SK-N-SH (cell line): Measurements from ENCODE around the gene RARA. TPM values are rescaled to one million over a fixed set of nuclear protein-coding genes. Genes with fewer than 3 reads are reported as not detected.

Experiments
- CTCF ChIA-PET: fragments of 300-600, 350-600 bp; formaldehyde crosslinking; extraction: SDS; loops from one replicate; lab custom pipeline; 2021; lab: Yijun Ruan, JAX
- POLR2A ChIA-PET: fragments of 350-600 bp; sonication (Branson Sonifier 250); formaldehyde crosslinking; extraction: SDS; loops from one replicate; lab custom pipeline; 2020; ENCODE audit warnings: antibody characterized with exemption, inconsistent platforms; lab: Yijun Ruan, JAX
- DNase-seq: peaks from one replicate; pipeline ENCODE4 v3.0.0; 2012
- H2AFZ ChIP-seq: fragments of 200-600 bp; sonication (generic); 2 replicates; pipeline ENCODE4 v1.8.1; 2016; ENCODE audit warnings: antibody characterized with exemption, mild to moderate bottlenecking, low read depth
- H3F3A ChIP-seq: fragments of 200-600 bp; sonication (generic); replicated peaks from 2 replicates; pipeline ENCODE3; 2016; ENCODE audit warnings: antibody characterized with exemption, mild to moderate bottlenecking; ENCODE audit not compliant: insufficient read depth
- H3K27ac ChIP-seq, 2 experiments: fragments of 200-500 bp in 1 of 2; fragments of 200-600 bp in 1 of 2; sonication (Bioruptor generic) in 1 of 2; sonication (generic), shearing (Covaris generic) in 1 of 2; 2 replicates each; pipeline versions ENCODE4 v1.5.1 to v1.6.1; 2014 to 2016; ENCODE audit warnings: low read depth in 2 of 2, inconsistent platforms in 1 of 2, low read length in 1 of 2, mild to moderate bottlenecking in 1 of 2, mixed read lengths in 1 of 2
- H3K27me3 ChIP-seq: fragments of 200-600 bp; sonication (generic), shearing (Covaris generic); 2 replicates; pipeline ENCODE4 v1.6.1; 2016; ENCODE audit warnings: mixed run types; ENCODE audit not compliant: insufficient read depth
- H3K36me3 ChIP-seq, 2 experiments: fragments of 200-500 bp in 1 of 2; fragments of 200-600 bp in 1 of 2; sonication (Bioruptor generic) in 1 of 2; sonication (generic) in 1 of 2; replicated peaks in 1 of 2; 2 replicates each; pipeline versions ENCODE3 to v1.5.1; 2014 to 2016; ENCODE audit warnings: low read length in 1 of 2, mild to moderate bottlenecking in 1 of 2; ENCODE audit not compliant: insufficient read depth in 2 of 2, control insufficient read depth in 1 of 2
- H3K4me1 ChIP-seq, 2 experiments: fragments of 200-500 bp in 1 of 2; fragments of 200-600 bp in 1 of 2; sonication (Bioruptor generic) in 1 of 2; sonication (generic), shearing (Covaris generic) in 1 of 2; 2 replicates each; pipeline versions ENCODE4 v1.5.1 to v1.6.1; 2014 to 2016; ENCODE audit warnings: low read depth in 1 of 2, low read length in 1 of 2, mixed run types in 1 of 2; ENCODE audit not compliant: insufficient read depth in 2 of 2, control insufficient read depth in 1 of 2
- H3K4me2 ChIP-seq: fragments of 200-600 bp; sonication (generic), shearing (Covaris generic); 2 replicates; pipeline ENCODE4 v1.6.1; 2017; ENCODE audit warnings: mixed run types
- H3K4me3 ChIP-seq, 2 experiments: fragments of 200-500 bp in 1 of 2; fragments of 200-600 bp in 1 of 2; sonication (Bioruptor generic) in 1 of 2; sonication (generic), shearing (Covaris generic) in 1 of 2; 2 replicates each; pipeline versions ENCODE4 v1.5.1 to v1.8.1; 2014 to 2016; ENCODE audit warnings: low read depth in 2 of 2, inconsistent platforms in 1 of 2, low read length in 1 of 2, mild to moderate bottlenecking in 1 of 2, mixed read lengths in 1 of 2, moderate library complexity in 1 of 2
- H3K79me2 ChIP-seq: fragments of 200-600 bp; sonication (generic); 2 replicates; pipeline ENCODE4 v1.8.1; 2017; ENCODE audit warnings: mild to moderate bottlenecking; ENCODE audit not compliant: insufficient read depth
- H3K9ac ChIP-seq: fragments of 200-600 bp; sonication (generic); 2 replicates; pipeline ENCODE4 v1.6.1; 2017; ENCODE audit warnings: mixed run types
- H3K9me2 ChIP-seq: fragments of 200-600 bp; sonication (generic); 2 replicates; pipeline ENCODE4 v1.6.1; 2017; ENCODE audit warnings: mixed run types
- H3K9me3 ChIP-seq: fragments of 200-600 bp; sonication (generic); 2 replicates; pipeline ENCODE4 v1.6.1; 2017; ENCODE audit warnings: mixed run types, mild to moderate bottlenecking, moderate library complexity
- H4K20me1 ChIP-seq: fragments of 200-600 bp; sonication (generic); 2 replicates; pipeline ENCODE4 v1.6.1; 2017; ENCODE audit warnings: mild to moderate bottlenecking, mixed run types; ENCODE audit not compliant: insufficient read depth
- ELF1 ChIP-seq: IDR thresholded peaks from 2 replicates; pipeline ENCODE4 v1.4.0; 2012
- EP300 ChIP-seq, 2 experiments: IDR thresholded peaks; 2 replicates each; pipeline versions ENCODE4 v1.4.0 to v1.6.1; 2012; ENCODE audit warnings: borderline replicate concordance in 1 of 2, low read depth in 1 of 2, low read length in 1 of 2
- FOXJ3 ChIP-seq: sonication (generic); formaldehyde crosslinking; IDR thresholded peaks from 2 replicates; pipeline ENCODE4 v1.5.1; 2020; ENCODE audit warnings: mild to moderate bottlenecking, missing genetic modification reagents
- FOXM1 ChIP-seq: IDR thresholded peaks from 2 replicates; pipeline ENCODE4 v1.4.0; 2012; ENCODE audit warnings: low read depth, mild to moderate bottlenecking
- NFIC ChIP-seq: IDR thresholded peaks from 2 replicates; pipeline ENCODE4 v1.4.0; 2012; ENCODE audit warnings: borderline replicate concordance
- NRF1 ChIP-seq: IDR thresholded peaks from 2 replicates; pipeline ENCODE4 v1.6.1; 2012; ENCODE audit warnings: low read depth, mild to moderate bottlenecking, low read length
- RAD21 ChIP-seq: IDR thresholded peaks from 2 replicates; pipeline ENCODE4 v1.6.1; 2012; ENCODE audit warnings: mild to moderate bottlenecking, low read length
- RCOR1 ChIP-seq: fragments of 150-350 bp; IDR thresholded peaks from 2 replicates; pipeline ENCODE4 v1.6.1; 2017; ENCODE audit warnings: antibody characterized with exemption, low read length
- RFX5 ChIP-seq: IDR thresholded peaks from 2 replicates; pipeline ENCODE4 v1.6.1; 2012; ENCODE audit warnings: mild to moderate bottlenecking, improper control_type of control experiment, low read length
- RXRA ChIP-seq: IDR thresholded peaks from 2 replicates; pipeline ENCODE4 v1.4.0; 2012; ENCODE audit warnings: low read depth, mild to moderate bottlenecking, borderline replicate concordance
- SMC3 ChIP-seq: IDR thresholded peaks from 2 replicates; pipeline ENCODE4 v1.6.1; 2012; ENCODE audit warnings: low read depth, low read length, improper control_type of control experiment
- WGBS: methylation state at CpG from one replicate; pipeline ENCODE4 v1.1.6; 2017; ENCODE audit warnings: low lambda C conversion rate; 5-methylcytosine and 5-hydroxymethylcytosine counted together
- polyA plus RNA-seq, 3 experiments: library from polyadenylated mRNA; depleted of rRNA; stranded (reverse); fragments of >200 nt; gene quantifications; 2 replicates each; pipeline ENCODE4 v1.2.3, GENCODE V29; 2012
- TF ChIP-seq, protein P1 (sequence below): IDR thresholded peaks from 2 replicates; pipeline ENCODE4 v1.4.0; 2012; ENCODE audit warnings: low read depth, borderline replicate concordance
- TF ChIP-seq, protein P2 (sequence below): fragments of 200-600 bp; sonication (generic); IDR thresholded peaks from 2 replicates; pipeline ENCODE4 v1.6.1; 2017; ENCODE audit warnings: antibody characterized with exemption, mild to moderate bottlenecking, moderate library complexity
- TF ChIP-seq, protein P3 (sequence below): fragments of 150-350 bp; IDR thresholded peaks from 2 replicates; pipeline ENCODE4 v1.6.1; 2016; ENCODE audit warnings: mild to moderate bottlenecking, low read depth, low read length
- TF ChIP-seq, protein P4 (sequence below): IDR thresholded peaks from 2 replicates; pipeline ENCODE4 v1.6.1; 2012; ENCODE audit warnings: mild to moderate bottlenecking, low read depth, low read length, moderate library complexity
- TF ChIP-seq, protein P5 (sequence below): IDR thresholded peaks from 2 replicates; pipeline ENCODE4 v1.4.0; 2012; ENCODE audit warnings: low read depth, borderline replicate concordance

RARA gene
- polyA plus RNA-seq, 1 of the 3 experiments (the other 2 are of a cell fraction) = 13.3 TPM

DNA sequence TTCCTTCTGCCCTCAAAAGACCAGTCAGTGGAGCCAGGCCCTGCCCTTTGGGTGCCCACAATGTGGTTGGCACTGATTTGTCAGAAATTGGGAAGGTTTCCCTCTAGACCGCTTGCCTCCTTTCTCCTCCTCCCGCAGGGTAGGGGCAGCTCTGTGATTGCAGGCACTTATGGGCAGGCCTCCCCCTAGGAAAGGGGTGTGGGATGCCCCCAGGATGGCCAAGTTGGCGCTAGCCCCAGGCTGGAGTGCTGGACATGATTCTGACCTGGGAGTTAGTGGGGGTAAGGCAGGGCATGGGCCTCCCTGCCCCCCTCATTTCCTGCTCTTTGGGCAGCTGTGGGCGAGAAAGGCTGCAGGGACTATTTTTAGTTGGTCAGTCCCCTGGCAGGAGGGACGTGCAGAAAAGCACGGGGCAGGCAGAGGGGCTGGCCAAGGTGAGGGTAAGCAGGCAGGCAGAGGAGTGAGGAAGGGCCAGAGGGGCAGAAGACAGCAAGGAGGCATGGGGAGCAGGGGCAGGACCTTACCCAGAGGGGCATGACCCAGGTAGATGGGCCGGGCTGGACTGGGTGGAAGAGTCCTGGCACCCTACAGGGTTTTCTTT lies 3.3 kb downstream of the RARA start (continued):
- TF ChIP-seq, protein P1, sequence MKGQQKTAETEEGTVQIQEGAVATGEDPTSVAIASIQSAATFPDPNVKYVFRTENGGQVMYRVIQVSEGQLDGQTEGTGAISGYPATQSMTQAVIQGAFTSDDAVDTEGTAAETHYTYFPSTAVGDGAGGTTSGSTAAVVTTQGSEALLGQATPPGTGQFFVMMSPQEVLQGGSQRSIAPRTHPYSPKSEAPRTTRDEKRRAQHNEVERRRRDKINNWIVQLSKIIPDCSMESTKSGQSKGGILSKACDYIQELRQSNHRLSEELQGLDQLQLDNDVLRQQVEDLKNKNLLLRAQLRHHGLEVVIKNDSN = no peak
- peak; percentile 27 to 75; a peak in 2 of 4 replicates for TF ChIP-seq EP300 (IDR thresholded peaks at IDR 0.05; ENCODE audit: borderline replicate concordance in 1 of 2, low read depth in 1 of 2, low read length in 1 of 2)
- TF ChIP-seq, protein P2, sequence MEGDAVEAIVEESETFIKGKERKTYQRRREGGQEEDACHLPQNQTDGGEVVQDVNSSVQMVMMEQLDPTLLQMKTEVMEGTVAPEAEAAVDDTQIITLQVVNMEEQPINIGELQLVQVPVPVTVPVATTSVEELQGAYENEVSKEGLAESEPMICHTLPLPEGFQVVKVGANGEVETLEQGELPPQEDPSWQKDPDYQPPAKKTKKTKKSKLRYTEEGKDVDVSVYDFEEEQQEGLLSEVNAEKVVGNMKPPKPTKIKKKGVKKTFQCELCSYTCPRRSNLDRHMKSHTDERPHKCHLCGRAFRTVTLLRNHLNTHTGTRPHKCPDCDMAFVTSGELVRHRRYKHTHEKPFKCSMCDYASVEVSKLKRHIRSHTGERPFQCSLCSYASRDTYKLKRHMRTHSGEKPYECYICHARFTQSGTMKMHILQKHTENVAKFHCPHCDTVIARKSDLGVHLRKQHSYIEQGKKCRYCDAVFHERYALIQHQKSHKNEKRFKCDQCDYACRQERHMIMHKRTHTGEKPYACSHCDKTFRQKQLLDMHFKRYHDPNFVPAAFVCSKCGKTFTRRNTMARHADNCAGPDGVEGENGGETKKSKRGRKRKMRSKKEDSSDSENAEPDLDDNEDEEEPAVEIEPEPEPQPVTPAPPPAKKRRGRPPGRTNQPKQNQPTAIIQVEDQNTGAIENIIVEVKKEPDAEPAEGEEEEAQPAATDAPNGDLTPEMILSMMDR = no peak
- TF ChIP-seq RXRA = peak; percentile 91
- no peak for TF ChIP-seq NRF1
- no peak for TF ChIP-seq RFX5
- TF ChIP-seq FOXJ3 (CRISPR knock-in tag) = no peak
- TF ChIP-seq, protein P3, sequence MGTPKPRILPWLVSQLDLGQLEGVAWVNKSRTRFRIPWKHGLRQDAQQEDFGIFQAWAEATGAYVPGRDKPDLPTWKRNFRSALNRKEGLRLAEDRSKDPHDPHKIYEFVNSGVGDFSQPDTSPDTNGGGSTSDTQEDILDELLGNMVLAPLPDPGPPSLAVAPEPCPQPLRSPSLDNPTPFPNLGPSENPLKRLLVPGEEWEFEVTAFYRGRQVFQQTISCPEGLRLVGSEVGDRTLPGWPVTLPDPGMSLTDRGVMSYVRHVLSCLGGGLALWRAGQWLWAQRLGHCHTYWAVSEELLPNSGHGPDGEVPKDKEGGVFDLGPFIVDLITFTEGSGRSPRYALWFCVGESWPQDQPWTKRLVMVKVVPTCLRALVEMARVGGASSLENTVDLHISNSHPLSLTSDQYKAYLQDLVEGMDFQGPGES = no peak

DNA sequence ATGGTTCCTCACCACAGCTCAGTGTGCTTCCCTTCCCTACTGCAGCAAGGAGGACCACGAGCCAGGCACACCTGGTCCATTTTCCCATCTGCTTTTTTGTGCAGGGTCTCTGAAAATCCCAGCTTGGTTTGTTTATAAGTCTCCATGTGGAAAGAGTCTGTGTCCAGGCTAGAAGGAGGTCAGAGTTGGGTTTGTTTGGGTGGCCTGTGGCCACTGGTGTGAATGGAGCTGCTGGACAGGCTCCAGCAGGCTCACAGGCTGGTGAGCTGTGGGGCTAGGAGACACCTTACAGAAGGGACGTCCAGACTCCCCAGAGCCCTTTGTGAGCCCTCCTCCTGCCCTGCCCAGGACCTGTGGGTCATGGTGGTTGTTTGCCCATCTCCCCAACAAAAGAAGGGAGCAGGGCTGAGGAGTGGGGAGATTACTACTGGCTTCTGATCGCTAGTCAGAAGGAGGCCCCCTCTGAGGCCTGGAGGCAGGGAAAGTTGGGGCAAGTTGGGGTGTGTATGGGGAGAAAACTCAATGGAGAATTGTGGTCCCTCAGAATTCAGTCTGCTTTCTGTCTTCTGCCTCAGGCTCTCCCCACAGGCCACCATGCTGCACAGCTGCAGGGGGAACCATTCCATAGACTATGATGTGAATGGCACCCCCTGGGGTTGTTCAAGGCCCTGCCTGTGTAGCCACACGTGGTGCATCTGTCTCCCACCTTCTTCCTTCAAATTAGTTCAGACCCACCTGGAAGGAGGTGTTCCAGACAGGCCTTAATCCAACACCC lies 4.1 kb downstream of the RARA start:
- Histone ChIP-seq H3K4me1 (peaks cover 65 to 89% of the 10 kb centered on the region in 2 experiments), H4K20me1 (no peaks in the 10 kb centered on the region), H3F3A (peaks cover 54% of the 10 kb centered on the region), H3K4me3 (no peak overlapping the region), H3K9me3 (no peaks in the 10 kb centered on the region), H3K79me2 (peaks cover 33% of the 10 kb centered on the region; the same call in 1 of the 2 replicates), H3K36me3 (no peaks in the 10 kb centered on the region), H3K9me2 (no peaks in the 10 kb centered on the region), H2AFZ (no peak overlapping the region), H3K4me2 (peak overlapping the region; percentile 81), H3K9ac (peak overlapping the region; percentile 58; the same call in 1 of the 2 replicates), H3K27me3 (no peaks in the 10 kb centered on the region), H3K27ac (peak overlapping the region; percentile 95 to 99)
- DNase-seq = peak; percentile 17
- POLR2A ChIA-PET = interaction anchor here (0.8 to 3.9 kb wide), 2 partner anchors 18 to 31 kb away, joined by 4 to 27 read pairs; no protein-coding TSS in a partner anchor
- WGBS = 76% methylated on average over 4 of the region's 4 CpGs
- CTCF ChIA-PET = interaction anchor here (36.0 to 57.6 kb wide), 2 partner anchors 8 to 25 kb away, joined by 1706 read pairs; partner anchors contain the start of genes CDC6, GJD3 and RARA
- TF ChIP-seq RAD21 = no peak
- no peak for TF ChIP-seq NRF1
- TF ChIP-seq, protein P4, sequence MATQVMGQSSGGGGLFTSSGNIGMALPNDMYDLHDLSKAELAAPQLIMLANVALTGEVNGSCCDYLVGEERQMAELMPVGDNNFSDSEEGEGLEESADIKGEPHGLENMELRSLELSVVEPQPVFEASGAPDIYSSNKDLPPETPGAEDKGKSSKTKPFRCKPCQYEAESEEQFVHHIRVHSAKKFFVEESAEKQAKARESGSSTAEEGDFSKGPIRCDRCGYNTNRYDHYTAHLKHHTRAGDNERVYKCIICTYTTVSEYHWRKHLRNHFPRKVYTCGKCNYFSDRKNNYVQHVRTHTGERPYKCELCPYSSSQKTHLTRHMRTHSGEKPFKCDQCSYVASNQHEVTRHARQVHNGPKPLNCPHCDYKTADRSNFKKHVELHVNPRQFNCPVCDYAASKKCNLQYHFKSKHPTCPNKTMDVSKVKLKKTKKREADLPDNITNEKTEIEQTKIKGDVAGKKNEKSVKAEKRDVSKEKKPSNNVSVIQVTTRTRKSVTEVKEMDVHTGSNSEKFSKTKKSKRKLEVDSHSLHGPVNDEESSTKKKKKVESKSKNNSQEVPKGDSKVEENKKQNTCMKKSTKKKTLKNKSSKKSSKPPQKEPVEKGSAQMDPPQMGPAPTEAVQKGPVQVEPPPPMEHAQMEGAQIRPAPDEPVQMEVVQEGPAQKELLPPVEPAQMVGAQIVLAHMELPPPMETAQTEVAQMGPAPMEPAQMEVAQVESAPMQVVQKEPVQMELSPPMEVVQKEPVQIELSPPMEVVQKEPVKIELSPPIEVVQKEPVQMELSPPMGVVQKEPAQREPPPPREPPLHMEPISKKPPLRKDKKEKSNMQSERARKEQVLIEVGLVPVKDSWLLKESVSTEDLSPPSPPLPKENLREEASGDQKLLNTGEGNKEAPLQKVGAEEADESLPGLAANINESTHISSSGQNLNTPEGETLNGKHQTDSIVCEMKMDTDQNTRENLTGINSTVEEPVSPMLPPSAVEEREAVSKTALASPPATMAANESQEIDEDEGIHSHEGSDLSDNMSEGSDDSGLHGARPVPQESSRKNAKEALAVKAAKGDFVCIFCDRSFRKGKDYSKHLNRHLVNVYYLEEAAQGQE = no peak
- no peak for TF ChIP-seq ELF1
- TF ChIP-seq, protein P2 = no peak
- no peak for TF ChIP-seq FOXM1
- TF ChIP-seq NFIC = no peak
- TF ChIP-seq, protein P5, sequence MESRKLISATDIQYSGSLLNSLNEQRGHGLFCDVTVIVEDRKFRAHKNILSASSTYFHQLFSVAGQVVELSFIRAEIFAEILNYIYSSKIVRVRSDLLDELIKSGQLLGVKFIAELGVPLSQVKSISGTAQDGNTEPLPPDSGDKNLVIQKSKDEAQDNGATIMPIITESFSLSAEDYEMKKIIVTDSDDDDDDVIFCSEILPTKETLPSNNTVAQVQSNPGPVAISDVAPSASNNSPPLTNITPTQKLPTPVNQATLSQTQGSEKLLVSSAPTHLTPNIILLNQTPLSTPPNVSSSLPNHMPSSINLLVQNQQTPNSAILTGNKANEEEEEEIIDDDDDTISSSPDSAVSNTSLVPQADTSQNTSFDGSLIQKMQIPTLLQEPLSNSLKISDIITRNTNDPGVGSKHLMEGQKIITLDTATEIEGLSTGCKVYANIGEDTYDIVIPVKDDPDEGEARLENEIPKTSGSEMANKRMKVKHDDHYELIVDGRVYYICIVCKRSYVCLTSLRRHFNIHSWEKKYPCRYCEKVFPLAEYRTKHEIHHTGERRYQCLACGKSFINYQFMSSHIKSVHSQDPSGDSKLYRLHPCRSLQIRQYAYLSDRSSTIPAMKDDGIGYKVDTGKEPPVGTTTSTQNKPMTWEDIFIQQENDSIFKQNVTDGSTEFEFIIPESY = no peak
- no peak for TF ChIP-seq SMC3
- TF ChIP-seq RCOR1 = no peak
